ENCODE data around the gene PARK7. TPM values are rescaled to one million over a fixed set of nuclear protein-coding genes. Genes with fewer than 3 reads are reported as not detected.

PARK7 gene
- total RNA-seq, 1 experiment from 2014 or later, result 448 TPM

- H3K27ac ChIP-seq (ENCODE audit: low read length), result no peak overlapping the region
- BruUV-seq (replicated peaks), result no TSS peak
- H3K27me3 ChIP-seq (ENCODE audit: control insufficient read depth, insufficient read depth, low read length), result no peaks in the 10 kb centered on the region
- H3K9me3 ChIP-seq (ENCODE audit: control insufficient read depth, insufficient read depth, low read depth, low read length), result no peaks in the 10 kb centered on the region
- H3K4me1 ChIP-seq (ENCODE audit: control insufficient read depth, insufficient read depth, low read length), result peaks cover 14% of the 10 kb centered on the region
- DNase-seq (ENCODE audit: low read depth, low spot score) (no peak), ATAC-seq (no peak)
- H3K36me3 ChIP-seq (ENCODE audit: control insufficient read depth, insufficient read depth, low read length), result peaks cover 34% of the 10 kb centered on the region
- H3K4me3 ChIP-seq (ENCODE audit: low read depth in 2 of 2, low read length in 2 of 2), result no peak overlapping the region
- TF ChIP-seq CTCF (IDR thresholded peaks at IDR 0.05) (no peak), TCF7L2 (IDR thresholded peaks at IDR 0.05; ENCODE audit: low read depth, low read length) (no peak)
- intact Hi-C loops (cut with micrococcal nuclease; ENCODE audit: unreplicated experiment), result no loop called here
- in situ Hi-C loops (cut with HindIII; ENCODE audit: low pct_unique_long_range_greater_than_20kb, low sequenced_read_pairs), result no loop called here
- POLR2A ChIA-PET, result interaction anchor here (0.5 kb wide), 1 partner anchor 54 kb away, joined by 3 read pairs; no protein-coding TSS in a partner anchor
- CTCF ChIA-PET, result no interaction called here
Observed at GRCh38 chr1:7967651-7968050, 6.1 kb downstream of the PARK7 start.

GRCh38 chr1:7970246-7970645 lies 8.7 kb downstream of the PARK7 start:
- ChIA-PET POLR2A (interaction anchor here (0.8 kb wide), 1 partner anchor 57 kb away, joined by 7 read pairs; no protein-coding TSS in a partner anchor), CTCF (no interaction called here)
- no peak for ATAC-seq

More at GRCh38 chr1:7970246-7970645, 8.7 kb downstream of the PARK7 start:
- Histone ChIP-seq H3K27me3 (ENCODE audit: control insufficient read depth, insufficient read depth, low read length) (no peaks in the 10 kb centered on the region), H3K27ac (ENCODE audit: low read length) (no peak overlapping the region), H3K9me3 (ENCODE audit: control insufficient read depth, insufficient read depth, low read depth, low read length) (no peaks in the 10 kb centered on the region), H3K4me3 (ENCODE audit: low read depth in 2 of 2, low read length in 2 of 2) (no peak overlapping the region), H3K4me1 (ENCODE audit: control insufficient read depth, insufficient read depth, low read length) (0 out of 2 replicates have a peak, but pooled peaks cover 2% of the 10 kb centered on the region), H3K36me3 (ENCODE audit: control insufficient read depth, insufficient read depth, low read length) (peaks cover 23% of the 10 kb centered on the region)
- BruUV-seq (replicated peaks), result no TSS peak
- DNase-seq (ENCODE audit: low read depth, low spot score), result no peak
- TF ChIP-seq REST (IDR thresholded peaks at IDR 0.05; ENCODE audit: insufficient read depth in 1 of 2, low read depth in 2 of 2, low read length in 1 of 2), result no peak
- TF ChIP-seq CTCF (IDR thresholded peaks at IDR 0.05), result no peak
- TF ChIP-seq TCF7L2 (IDR thresholded peaks at IDR 0.05; ENCODE audit: low read depth, low read length), result no peak
- no peak for TF ChIP-seq POLR2AphosphoS5 (IDR thresholded peaks at IDR 0.05; ENCODE audit: low read depth, low read length)
- no peak for TF ChIP-seq SIN3A (IDR thresholded peaks at IDR 0.05; ENCODE audit: borderline replicate concordance, insufficient read depth, low read depth, low read length)
- intact Hi-C loops (cut with micrococcal nuclease; ENCODE audit: unreplicated experiment), result no loop called here
- in situ Hi-C loops (cut with HindIII; ENCODE audit: low pct_unique_long_range_greater_than_20kb, low sequenced_read_pairs), result no loop called here

Data from Panc1 (cell line).